KMS-11 (cell line): ENCODE measurements around the gene MYO3B.

Experiments used
- H2AFZ ChIP-seq: fragments of 200-600 bp; sonication (generic); 2 replicates; pipeline ENCODE4 v1.6.1; 2016; ENCODE audit warnings: antibody characterized with exemption, mixed run types, low read depth
- H3K27ac ChIP-seq: fragments of 200-600 bp; sonication (generic); 2 replicates; pipeline ENCODE4 v1.6.1; 2016; ENCODE audit warnings: mild to moderate bottlenecking, mixed run types
- H3K27me3 ChIP-seq: fragments of 200-600 bp; sonication (generic); 2 replicates; pipeline ENCODE4 v1.6.1; 2017; ENCODE audit warnings: mild to moderate bottlenecking, low read depth, mixed run types, moderate library complexity; ENCODE audit not compliant: insufficient read depth
- H3K36me3 ChIP-seq: fragments of 200-600 bp; sonication (generic); 2 replicates; pipeline ENCODE4 v1.6.1; 2017; ENCODE audit warnings: mild to moderate bottlenecking, mixed run types; ENCODE audit not compliant: insufficient read depth
- H3K4me1 ChIP-seq: fragments of 200-600 bp; sonication (generic); 2 replicates; pipeline ENCODE4 v1.6.1; 2016; ENCODE audit warnings: mild to moderate bottlenecking, low read depth, mixed run types; ENCODE audit not compliant: poor library complexity, severe bottlenecking
- H3K4me2 ChIP-seq: fragments of 200-600 bp; sonication (generic); 2 replicates; pipeline ENCODE4 v1.7.0; 2016; ENCODE audit warnings: mild to moderate bottlenecking, mixed run types
- H3K4me3 ChIP-seq: fragments of 200-600 bp; sonication (generic); IDR thresholded peaks from 2 replicates; pipeline ENCODE4 v1.6.1; 2017; ENCODE audit warnings: low read depth, low read length, mixed read lengths; ENCODE audit not compliant: insufficient read depth
- H3K79me2 ChIP-seq: fragments of 200-600 bp; sonication (generic); 2 replicates; pipeline ENCODE4 v1.6.1; 2016; ENCODE audit warnings: low read depth, mixed run types; ENCODE audit not compliant: insufficient read depth
- H3K9ac ChIP-seq: fragments of 200-600 bp; sonication (generic); 2 replicates; pipeline ENCODE4 v1.6.1; 2016; ENCODE audit warnings: mild to moderate bottlenecking, mixed run types
- H4K20me1 ChIP-seq: fragments of 200-600 bp; sonication (generic); 2 replicates; pipeline ENCODE4 v1.6.1; 2016; ENCODE audit warnings: mild to moderate bottlenecking, mixed run types; ENCODE audit not compliant: insufficient read depth
- CTCF ChIP-seq: fragments of 200-600 bp; sonication (generic); conservative IDR thresholded peaks from 2 replicates; pipeline ENCODE4 v1.6.1; 2017; ENCODE audit warnings: low read depth, mild to moderate bottlenecking, antibody characterized with exemption, low read length, moderate library complexity, mixed read lengths

The MYO3B gene

GRCh38 chr2:170493426-170494097, 315.6 kb downstream of the MYO3B start:
- Histone ChIP-seq H3K27me3 (no peaks in the 10 kb centered on the region), H3K4me1 (no peaks in the 10 kb centered on the region), H3K27ac (no peak overlapping the region), H3K36me3 (no peaks in the 10 kb centered on the region), H3K9ac (no peak overlapping the region), H3K79me2 (no peaks in the 10 kb centered on the region), H3K4me2 (no peak overlapping the region), H3K4me3 (no peak overlapping the region), H2AFZ (no peak overlapping the region), H4K20me1 (no peaks in the 10 kb centered on the region)
- TF ChIP-seq CTCF: no peak

GRCh38 chr2:170495896-170496295, 317.9 kb downstream of the MYO3B start:
- no peaks in the 10 kb centered on the region for H3K36me3 ChIP-seq
- H3K4me2 ChIP-seq: no peak overlapping the region
- no peaks in the 10 kb centered on the region for H3K4me1 ChIP-seq
- no peak overlapping the region for H3K9ac ChIP-seq
- H3K27me3 ChIP-seq: no peaks in the 10 kb centered on the region
- no peaks in the 10 kb centered on the region for H3K79me2 ChIP-seq
- H2AFZ ChIP-seq: no peak overlapping the region
- H4K20me1 ChIP-seq: no peaks in the 10 kb centered on the region
- no peak for TF ChIP-seq CTCF
- H3K4me3 ChIP-seq: no peak overlapping the region
- H3K27ac ChIP-seq: no peak overlapping the region

- no peaks in the 10 kb centered on the region for H3K27me3 ChIP-seq
- H3K4me1 ChIP-seq: no peaks in the 10 kb centered on the region
- no peak overlapping the region for H3K4me2 ChIP-seq
- no peak overlapping the region for H3K9ac ChIP-seq
- no peaks in the 10 kb centered on the region for H3K36me3 ChIP-seq
- no peaks in the 10 kb centered on the region for H3K79me2 ChIP-seq
- no peak overlapping the region for H3K4me3 ChIP-seq
- H3K27ac ChIP-seq: no peak overlapping the region
- no peak for TF ChIP-seq CTCF
- no peaks in the 10 kb centered on the region for H4K20me1 ChIP-seq
- H2AFZ ChIP-seq: no peak overlapping the region
Measured at GRCh38 chr2:170498619-170499018, 320.7 kb downstream of the MYO3B start.

GRCh38 chr2:170500104-170500503, 322.2 kb downstream of the MYO3B start:
- Histone ChIP-seq H4K20me1 (no peaks in the 10 kb centered on the region), H3K9ac (no peak overlapping the region), H3K4me1 (no peaks in the 10 kb centered on the region), H3K79me2 (no peaks in the 10 kb centered on the region), H3K4me3 (no peak overlapping the region), H3K4me2 (no peak overlapping the region), H3K36me3 (no peaks in the 10 kb centered on the region), H2AFZ (no peak overlapping the region), H3K27me3 (no peaks in the 10 kb centered on the region), H3K27ac (no peak overlapping the region)
- TF ChIP-seq CTCF: no peak
